GM19099 (cell line): ENCODE results near the gene CKAP2L.

Source experiments
- POLR2A ChIP-seq: IDR thresholded peaks from 3 replicates; pipeline ENCODE4 v1.6.1; 2011; ENCODE audit warnings: low read depth; ENCODE audit not compliant: insufficient read length; ENCODE audit errors: extremely low read depth

CKAP2L gene

GRCh38 chr2:112714836-112715631 lies 49.4 kb downstream of the CKAP2L start:
- no peak for TF ChIP-seq POLR2A

- TF ChIP-seq POLR2A: no peak
Observed at GRCh38 chr2:112714331-112714730, 50.1 kb downstream of the CKAP2L start.

- TF ChIP-seq POLR2A: no peak
Observed at GRCh38 chr2:112713926-112714325, 50.5 kb downstream of the CKAP2L start.

- no peak for TF ChIP-seq POLR2A
Observed at GRCh38 chr2:112713585-112713925, 50.9 kb downstream of the CKAP2L start.

- TF ChIP-seq POLR2A: no peak
Observed at GRCh38 chr2:112712903-112713584, 51.4 kb downstream of the CKAP2L start.

GRCh38 chr2:112712465-112712864 lies 51.9 kb downstream of the CKAP2L start:
- no peak for TF ChIP-seq POLR2A

- no peak for TF ChIP-seq POLR2A
Observed at GRCh38 chr2:112710956-112711750, 53.3 kb downstream of the CKAP2L start.

- TF ChIP-seq POLR2A: no peak
Observed at GRCh38 chr2:112709703-112710102, 54.7 kb downstream of the CKAP2L start.

- no peak for TF ChIP-seq POLR2A
Observed at GRCh38 chr2:112708968-112709367, 55.4 kb downstream of the CKAP2L start.

GRCh38 chr2:112706170-112706664 lies 58.2 kb downstream of the CKAP2L start:
- no peak for TF ChIP-seq POLR2A

GRCh38 chr2:112705575-112705974 lies 58.8 kb downstream of the CKAP2L start:
- no peak for TF ChIP-seq POLR2A

- TF ChIP-seq POLR2A: no peak
Observed at GRCh38 chr2:112703684-112704083, 60.7 kb downstream of the CKAP2L start.

- TF ChIP-seq POLR2A: no peak
Observed at GRCh38 chr2:112701052-112701451, 63.4 kb downstream of the CKAP2L start.

- no peak for TF ChIP-seq POLR2A
Observed at GRCh38 chr2:112699984-112700667, 64.3 kb downstream of the CKAP2L start.
